HepG2 (cell line): Measurements from ENCODE around the gene CYSTM1. TPM values are rescaled to one million over a fixed set of nuclear protein-coding genes. Genes with fewer than 3 reads are reported as not detected.
A peak's percentile ranks its signal among the peaks of the same experiment; 100 is the strongest.

ENCODE experiments used
- FOXJ3 ChIP-seq: sonication (generic); formaldehyde crosslinking; IDR thresholded peaks from 2 replicates; pipeline ENCODE4 v1.4.0; 2020; ENCODE audit warnings: missing genetic modification reagents, mild to moderate bottlenecking, borderline replicate concordance
- MED13 ChIP-seq: sonication (generic); formaldehyde crosslinking; IDR thresholded peaks from 2 replicates; pipeline ENCODE4 v1.5.0; 2020; ENCODE audit warnings: missing genetic modification reagents
- PRPF4 ChIP-seq: fragments of 200-400 bp; formaldehyde crosslinking; IDR thresholded peaks from 2 replicates; pipeline ENCODE4 v1.6.1; 2016; ENCODE audit warnings: low read length, low read depth; ENCODE audit not compliant: poor library complexity, severe bottlenecking
- YEATS4 ChIP-seq: sonication (generic); formaldehyde crosslinking; IDR thresholded peaks from 2 replicates; pipeline ENCODE4 v1.4.0; 2020; ENCODE audit warnings: missing genetic modification reagents, borderline replicate concordance
- ZNF121 ChIP-seq: sonication (generic); formaldehyde crosslinking; IDR thresholded peaks from 2 replicates; pipeline ENCODE4 v1.5.0; 2020; ENCODE audit warnings: mild to moderate bottlenecking, missing genetic modification reagents
- ZNF263 ChIP-seq: sonication (generic); formaldehyde crosslinking; IDR thresholded peaks from 2 replicates; pipeline ENCODE4 v1.4.0; 2020; ENCODE audit warnings: missing genetic modification reagents
- ZNF354B ChIP-seq: sonication (generic); formaldehyde crosslinking; IDR thresholded peaks from 2 replicates; pipeline ENCODE4 v1.8.0; 2022; ENCODE audit warnings: mild to moderate bottlenecking, missing genetic modification reagents
- ZNF460 ChIP-seq: sonication (generic); formaldehyde crosslinking; IDR thresholded peaks from 2 replicates; pipeline ENCODE4 v1.5.1; 2020; ENCODE audit warnings: missing genetic modification reagents, mild to moderate bottlenecking, borderline replicate concordance
- ZNF501 ChIP-seq: sonication (generic); formaldehyde crosslinking; IDR thresholded peaks from 2 replicates; pipeline ENCODE4 v1.5.1; 2020; ENCODE audit warnings: mild to moderate bottlenecking, moderate library complexity, missing genetic modification reagents
- ZZZ3 ChIP-seq: sonication (generic); formaldehyde crosslinking; IDR thresholded peaks from 2 replicates; pipeline ENCODE4 v1.4.0; 2020; ENCODE audit warnings: missing genetic modification reagents, mild to moderate bottlenecking, borderline replicate concordance
- polyA plus RNA-seq, 8 experiments: library from polyadenylated mRNA; depleted of rRNA in 3 of 8; stranded (reverse) in 7 of 8; unstranded in 1 of 8; fragments of >200 nt; fragmentation: Illumina TruSeq in 4 of 8; extraction: Trizol in 4 of 8; gene quantifications; 2 replicates each; pipeline versions ENCODE4 v1.2.1 to v1.2.3, GENCODE V29; 2011 to 2016; ENCODE audit warnings: low read depth in 4 of 8, missing spikeins in 1 of 8, mixed read lengths in 1 of 8; ENCODE audit not compliant: insufficient read depth in 1 of 8
- total RNA-seq, 5 experiments: library from RNA; depleted of rRNA; stranded (reverse); fragments of >200 nt; fragmentation: Illumina TruSeq; extraction: Trizol; gene quantifications; 2 replicates each; pipeline ENCODE4 v1.2.3, GENCODE V29; 2016; ENCODE audit warnings: low read depth in 1 of 5
- TF ChIP-seq, protein P1 (sequence below): sonication (generic); formaldehyde crosslinking; IDR thresholded peaks from 2 replicates; pipeline ENCODE4 v1.4.0; 2020; ENCODE audit warnings: missing genetic modification reagents, borderline replicate concordance
- TF ChIP-seq, protein P2 (sequence below): sonication (generic); formaldehyde crosslinking; IDR thresholded peaks from 2 replicates; pipeline ENCODE4 v1.8.1; 2023; ENCODE audit warnings: mild to moderate bottlenecking, inconsistent platforms, moderate library complexity, missing genetic modification reagents, borderline replicate concordance
- TF ChIP-seq, protein P3 (sequence below): IDR thresholded peaks from 2 replicates; pipeline ENCODE4 v1.6.1; 2012; ENCODE audit warnings: low read length, improper control_type of control experiment
- TF ChIP-seq, protein P4 (sequence below): sonication (generic); formaldehyde crosslinking; conservative IDR thresholded peaks from 2 replicates; pipeline ENCODE4 v1.8.0; 2022; ENCODE audit warnings: low read depth, missing genetic modification reagents
- TF ChIP-seq, protein P5 (sequence below): sonication (generic); formaldehyde crosslinking; IDR thresholded peaks from 2 replicates; pipeline ENCODE4 v1.4.0; 2020; ENCODE audit warnings: missing genetic modification reagents, low read depth, mild to moderate bottlenecking, borderline replicate concordance

The CYSTM1 gene
- total and polyA plus RNA-seq, 2 of the 13 experiments (the other 11 are each of a cell fraction or from before 2014, with no cell fraction given) = 40.0 to 73.4 TPM

DNA sequence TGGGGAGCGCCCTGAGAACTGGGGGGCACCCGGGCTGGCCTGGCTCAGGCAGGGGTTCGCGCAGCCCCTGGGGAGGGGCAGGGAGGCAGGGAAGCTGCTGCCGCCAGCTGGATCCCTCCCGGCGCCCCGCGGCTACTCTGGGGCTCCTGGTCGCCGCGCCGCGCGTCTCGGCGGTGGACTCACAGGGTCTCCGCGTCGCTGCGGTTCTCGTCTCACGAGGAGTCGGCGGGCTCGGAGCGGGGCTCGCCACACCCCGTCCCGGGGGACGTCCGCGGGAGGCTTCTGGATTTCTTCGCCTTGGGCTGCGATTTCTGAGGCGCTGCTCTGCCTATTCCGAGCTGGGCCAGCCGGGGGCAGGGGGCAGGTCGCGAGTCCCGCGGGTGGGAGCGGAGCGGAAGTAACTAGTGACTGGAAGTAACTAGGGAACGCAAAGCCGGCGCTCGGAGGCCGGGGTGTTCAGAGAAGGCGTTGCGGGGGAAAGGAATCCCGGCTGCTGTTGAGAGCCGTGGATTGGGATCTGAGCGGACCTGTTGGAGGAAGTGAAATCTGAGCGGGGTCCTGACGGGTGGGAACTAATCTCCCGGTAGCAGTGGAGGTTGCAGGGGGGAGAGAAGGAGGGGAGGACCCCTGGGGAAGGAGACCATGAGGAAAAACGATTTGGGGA, 511 bp downstream of the CYSTM1 start (continued):
- TF ChIP-seq, protein P1, sequence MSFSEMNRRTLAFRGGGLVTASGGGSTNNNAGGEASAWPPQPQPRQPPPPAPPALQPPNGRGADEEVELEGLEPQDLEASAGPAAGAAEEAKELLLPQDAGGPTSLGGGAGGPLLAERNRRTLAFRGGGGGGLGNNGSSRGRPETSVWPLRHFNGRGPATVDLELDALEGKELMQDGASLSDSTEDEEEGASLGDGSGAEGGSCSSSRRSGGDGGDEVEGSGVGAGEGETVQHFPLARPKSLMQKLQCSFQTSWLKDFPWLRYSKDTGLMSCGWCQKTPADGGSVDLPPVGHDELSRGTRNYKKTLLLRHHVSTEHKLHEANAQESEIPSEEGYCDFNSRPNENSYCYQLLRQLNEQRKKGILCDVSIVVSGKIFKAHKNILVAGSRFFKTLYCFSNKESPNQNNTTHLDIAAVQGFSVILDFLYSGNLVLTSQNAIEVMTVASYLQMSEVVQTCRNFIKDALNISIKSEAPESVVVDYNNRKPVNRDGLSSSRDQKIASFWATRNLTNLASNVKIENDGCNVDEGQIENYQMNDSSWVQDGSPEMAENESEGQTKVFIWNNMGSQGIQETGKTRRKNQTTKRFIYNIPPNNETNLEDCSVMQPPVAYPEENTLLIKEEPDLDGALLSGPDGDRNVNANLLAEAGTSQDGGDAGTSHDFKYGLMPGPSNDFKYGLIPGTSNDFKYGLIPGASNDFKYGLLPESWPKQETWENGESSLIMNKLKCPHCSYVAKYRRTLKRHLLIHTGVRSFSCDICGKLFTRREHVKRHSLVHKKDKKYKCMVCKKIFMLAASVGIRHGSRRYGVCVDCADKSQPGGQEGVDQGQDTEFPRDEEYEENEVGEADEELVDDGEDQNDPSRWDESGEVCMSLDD (CRISPR knock-in tag) = 0 out of 2 replicates have a peak, but pooled peaks have one; percentile 11
- no peak for TF ChIP-seq FOXJ3 (CRISPR knock-in tag)
- no peak for TF ChIP-seq ZNF121 (CRISPR knock-in tag)
- TF ChIP-seq, protein P2, sequence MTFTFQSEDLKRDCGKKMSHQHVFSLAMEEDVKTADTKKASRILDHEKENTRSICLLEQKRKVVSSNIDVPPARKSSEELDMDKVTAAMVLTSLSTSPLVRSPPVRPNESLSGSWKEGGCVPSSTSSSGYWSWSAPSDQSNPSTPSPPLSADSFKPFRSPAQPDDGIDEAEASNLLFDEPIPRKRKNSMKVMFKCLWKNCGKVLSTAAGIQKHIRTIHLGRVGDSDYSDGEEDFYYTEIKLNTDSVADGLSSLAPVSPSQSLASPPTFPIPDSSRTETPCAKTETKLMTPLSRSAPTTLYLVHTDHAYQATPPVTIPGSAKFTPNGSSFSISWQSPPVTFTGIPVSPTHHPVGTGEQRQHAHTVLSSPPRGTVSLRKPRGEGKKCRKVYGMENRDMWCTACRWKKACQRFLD = peak; percentile 89; the same call in 1 of the 2 replicates
- peak; percentile 16; the same call in 1 of the 2 replicates for TF ChIP-seq MED13
- TF ChIP-seq, protein P3, sequence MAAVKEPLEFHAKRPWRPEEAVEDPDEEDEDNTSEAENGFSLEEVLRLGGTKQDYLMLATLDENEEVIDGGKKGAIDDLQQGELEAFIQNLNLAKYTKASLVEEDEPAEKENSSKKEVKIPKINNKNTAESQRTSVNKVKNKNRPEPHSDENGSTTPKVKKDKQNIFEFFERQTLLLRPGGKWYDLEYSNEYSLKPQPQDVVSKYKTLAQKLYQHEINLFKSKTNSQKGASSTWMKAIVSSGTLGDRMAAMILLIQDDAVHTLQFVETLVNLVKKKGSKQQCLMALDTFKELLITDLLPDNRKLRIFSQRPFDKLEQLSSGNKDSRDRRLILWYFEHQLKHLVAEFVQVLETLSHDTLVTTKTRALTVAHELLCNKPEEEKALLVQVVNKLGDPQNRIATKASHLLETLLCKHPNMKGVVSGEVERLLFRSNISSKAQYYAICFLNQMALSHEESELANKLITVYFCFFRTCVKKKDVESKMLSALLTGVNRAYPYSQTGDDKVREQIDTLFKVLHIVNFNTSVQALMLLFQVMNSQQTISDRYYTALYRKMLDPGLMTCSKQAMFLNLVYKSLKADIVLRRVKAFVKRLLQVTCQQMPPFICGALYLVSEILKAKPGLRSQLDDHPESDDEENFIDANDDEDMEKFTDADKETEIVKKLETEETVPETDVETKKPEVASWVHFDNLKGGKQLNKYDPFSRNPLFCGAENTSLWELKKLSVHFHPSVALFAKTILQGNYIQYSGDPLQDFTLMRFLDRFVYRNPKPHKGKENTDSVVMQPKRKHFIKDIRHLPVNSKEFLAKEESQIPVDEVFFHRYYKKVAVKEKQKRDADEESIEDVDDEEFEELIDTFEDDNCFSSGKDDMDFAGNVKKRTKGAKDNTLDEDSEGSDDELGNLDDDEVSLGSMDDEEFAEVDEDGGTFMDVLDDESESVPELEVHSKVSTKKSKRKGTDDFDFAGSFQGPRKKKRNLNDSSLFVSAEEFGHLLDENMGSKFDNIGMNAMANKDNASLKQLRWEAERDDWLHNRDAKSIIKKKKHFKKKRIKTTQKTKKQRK = no peak
- TF ChIP-seq, protein P4, sequence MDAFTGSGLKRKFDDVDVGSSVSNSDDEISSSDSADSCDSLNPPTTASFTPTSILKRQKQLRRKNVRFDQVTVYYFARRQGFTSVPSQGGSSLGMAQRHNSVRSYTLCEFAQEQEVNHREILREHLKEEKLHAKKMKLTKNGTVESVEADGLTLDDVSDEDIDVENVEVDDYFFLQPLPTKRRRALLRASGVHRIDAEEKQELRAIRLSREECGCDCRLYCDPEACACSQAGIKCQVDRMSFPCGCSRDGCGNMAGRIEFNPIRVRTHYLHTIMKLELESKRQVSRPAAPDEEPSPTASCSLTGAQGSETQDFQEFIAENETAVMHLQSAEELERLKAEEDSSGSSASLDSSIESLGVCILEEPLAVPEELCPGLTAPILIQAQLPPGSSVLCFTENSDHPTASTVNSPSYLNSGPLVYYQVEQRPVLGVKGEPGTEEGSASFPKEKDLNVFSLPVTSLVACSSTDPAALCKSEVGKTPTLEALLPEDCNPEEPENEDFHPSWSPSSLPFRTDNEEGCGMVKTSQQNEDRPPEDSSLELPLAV = no peak
- TF ChIP-seq ZNF354B (CRISPR knock-in tag) = no peak
- no peak for TF ChIP-seq PRPF4
- TF ChIP-seq ZZZ3 (CRISPR knock-in tag) = no peak
- TF ChIP-seq ZNF263 (CRISPR knock-in tag) = no peak; the same call in 1 of the 2 replicates
- TF ChIP-seq ZNF460 = no peak
- TF ChIP-seq ZNF501 (CRISPR knock-in tag) = peak; percentile 36
- peak; percentile 80 for TF ChIP-seq YEATS4 (CRISPR knock-in tag)
- TF ChIP-seq, protein P5, sequence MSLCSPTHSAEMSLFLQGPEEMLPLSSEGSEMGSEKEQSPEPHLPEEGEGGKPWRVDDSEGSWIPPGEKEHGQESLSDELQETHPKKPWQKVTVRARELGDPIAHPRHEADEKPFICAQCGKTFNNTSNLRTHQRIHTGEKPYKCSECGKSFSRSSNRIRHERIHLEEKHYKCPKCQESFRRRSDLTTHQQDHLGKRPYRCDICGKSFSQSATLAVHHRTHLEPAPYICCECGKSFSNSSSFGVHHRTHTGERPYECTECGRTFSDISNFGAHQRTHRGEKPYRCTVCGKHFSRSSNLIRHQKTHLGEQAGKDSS (CRISPR knock-in tag) = peak; percentile 15; the same call in 1 of the 2 replicates
